ENCODE results near the gene MAP3K2.

Gene MAP3K2

DNA sequence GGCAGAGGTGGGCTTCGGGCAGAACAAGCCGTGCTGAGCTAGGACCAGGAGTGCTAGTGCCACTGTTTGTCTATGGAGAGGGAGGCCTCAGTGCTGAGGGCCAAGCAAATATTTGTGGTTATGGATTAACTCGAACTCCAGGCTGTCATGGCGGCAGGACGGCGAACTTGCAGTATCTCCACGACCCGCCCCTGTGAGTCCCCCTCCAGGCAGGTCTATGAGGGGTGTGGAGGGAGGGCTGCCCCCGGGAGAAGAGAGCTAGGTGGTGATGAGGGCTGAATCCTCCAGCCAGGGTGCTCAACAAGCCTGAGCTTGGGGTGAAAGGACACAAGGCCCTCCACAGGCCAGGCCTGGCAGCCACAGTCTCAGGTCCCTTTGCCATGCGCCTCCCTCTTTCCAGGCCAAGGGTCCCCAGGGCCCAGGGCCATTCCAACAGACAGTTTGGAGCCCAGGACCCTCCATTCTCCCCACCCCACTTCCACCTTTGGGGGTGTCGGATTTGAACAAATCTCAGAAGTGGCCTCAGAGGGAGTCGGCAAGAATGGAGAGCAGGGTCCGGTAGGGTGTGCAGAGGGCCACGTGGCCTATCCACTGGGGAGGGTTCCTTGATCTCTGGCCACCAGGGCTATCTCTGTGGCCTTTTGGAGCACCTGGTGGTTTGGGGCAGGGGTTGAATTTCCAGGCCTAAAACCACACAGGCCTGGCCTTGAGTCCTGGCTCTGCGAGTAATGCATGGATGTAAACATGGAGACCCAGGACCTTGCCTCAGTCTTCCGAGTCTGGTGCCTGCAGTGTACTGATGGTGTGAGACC, 30.7 kb upstream of the MAP3K2 start, which contains the start of gene PROC:
Gene PROC (plus strand): TSS at position 128 of the 812 bp plus-strand sequence. CDS start 1,516 bp downstream, outside the sequence.
- TF ChIP-seq, protein P1, sequence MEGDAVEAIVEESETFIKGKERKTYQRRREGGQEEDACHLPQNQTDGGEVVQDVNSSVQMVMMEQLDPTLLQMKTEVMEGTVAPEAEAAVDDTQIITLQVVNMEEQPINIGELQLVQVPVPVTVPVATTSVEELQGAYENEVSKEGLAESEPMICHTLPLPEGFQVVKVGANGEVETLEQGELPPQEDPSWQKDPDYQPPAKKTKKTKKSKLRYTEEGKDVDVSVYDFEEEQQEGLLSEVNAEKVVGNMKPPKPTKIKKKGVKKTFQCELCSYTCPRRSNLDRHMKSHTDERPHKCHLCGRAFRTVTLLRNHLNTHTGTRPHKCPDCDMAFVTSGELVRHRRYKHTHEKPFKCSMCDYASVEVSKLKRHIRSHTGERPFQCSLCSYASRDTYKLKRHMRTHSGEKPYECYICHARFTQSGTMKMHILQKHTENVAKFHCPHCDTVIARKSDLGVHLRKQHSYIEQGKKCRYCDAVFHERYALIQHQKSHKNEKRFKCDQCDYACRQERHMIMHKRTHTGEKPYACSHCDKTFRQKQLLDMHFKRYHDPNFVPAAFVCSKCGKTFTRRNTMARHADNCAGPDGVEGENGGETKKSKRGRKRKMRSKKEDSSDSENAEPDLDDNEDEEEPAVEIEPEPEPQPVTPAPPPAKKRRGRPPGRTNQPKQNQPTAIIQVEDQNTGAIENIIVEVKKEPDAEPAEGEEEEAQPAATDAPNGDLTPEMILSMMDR (IDR thresholded peaks at IDR 0.05), result no peak
- DNase-seq, result no peak
- Mint-ChIP-seq H3K4me3 (no peak within 1 kb of the TSS), H3K4me1 (peaks cover 17% of the 10 kb centered on the region), H3K27me3 (ENCODE audit: low read depth, poor library complexity) (peaks cover 69% of the 10 kb centered on the region), H3K36me3 (ENCODE audit: low read depth) (no peaks in the 10 kb centered on the region), H3K27ac (no peak within 1 kb of the TSS), H3K9me3 (peaks cover 6% of the 10 kb centered on the region)

DNA sequence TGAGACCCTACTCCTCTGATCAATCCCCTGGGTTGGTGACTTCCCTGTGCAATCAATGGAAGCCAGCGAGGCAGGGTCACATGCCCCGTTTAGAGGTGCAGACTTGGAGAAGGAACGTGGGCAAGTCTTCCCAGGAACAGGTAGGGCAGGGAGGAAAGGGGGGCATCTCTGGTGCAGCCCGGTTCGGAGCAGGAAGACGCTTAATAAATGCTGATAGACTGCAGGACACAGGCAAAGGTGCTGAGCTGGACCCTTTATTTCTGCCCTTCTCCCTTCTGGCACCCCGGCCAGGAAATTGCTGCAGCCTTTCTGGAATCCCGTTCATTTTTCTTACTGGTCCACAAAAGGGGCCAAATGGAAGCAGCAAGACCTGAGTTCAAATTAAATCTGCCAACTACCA, 29.6 kb upstream of the MAP3K2 start:
- H3K4me1 Mint-ChIP-seq, result peaks cover 17% of the 10 kb centered on the region
- TF ChIP-seq, protein P1 (IDR thresholded peaks at IDR 0.05), result no peak
- peaks cover 7% of the 10 kb centered on the region for H3K36me3 Mint-ChIP-seq (ENCODE audit: low read depth)
- peaks cover 17% of the 10 kb centered on the region for H3K9me3 Mint-ChIP-seq
- no peak for DNase-seq
- peaks cover 58% of the 10 kb centered on the region for H3K27me3 Mint-ChIP-seq (ENCODE audit: low read depth, poor library complexity)
- H3K27ac Mint-ChIP-seq, result no peak overlapping the region
- H3K4me3 Mint-ChIP-seq, result no peak overlapping the region

GRCh38 chr2:127416506-127417001, 28.8 kb upstream of the MAP3K2 start:
- Mint-ChIP-seq H3K4me3 (peak overlapping the region; percentile 64), H3K27ac (no peak overlapping the region), H3K4me1 (peaks cover 22% of the 10 kb centered on the region), H3K27me3 (ENCODE audit: low read depth, poor library complexity) (peaks cover 50% of the 10 kb centered on the region), H3K9me3 (peaks cover 17% of the 10 kb centered on the region), H3K36me3 (ENCODE audit: low read depth) (peaks cover 7% of the 10 kb centered on the region)
- TF ChIP-seq, protein P1 (IDR thresholded peaks at IDR 0.05), result no peak
- no peak for DNase-seq

DNA sequence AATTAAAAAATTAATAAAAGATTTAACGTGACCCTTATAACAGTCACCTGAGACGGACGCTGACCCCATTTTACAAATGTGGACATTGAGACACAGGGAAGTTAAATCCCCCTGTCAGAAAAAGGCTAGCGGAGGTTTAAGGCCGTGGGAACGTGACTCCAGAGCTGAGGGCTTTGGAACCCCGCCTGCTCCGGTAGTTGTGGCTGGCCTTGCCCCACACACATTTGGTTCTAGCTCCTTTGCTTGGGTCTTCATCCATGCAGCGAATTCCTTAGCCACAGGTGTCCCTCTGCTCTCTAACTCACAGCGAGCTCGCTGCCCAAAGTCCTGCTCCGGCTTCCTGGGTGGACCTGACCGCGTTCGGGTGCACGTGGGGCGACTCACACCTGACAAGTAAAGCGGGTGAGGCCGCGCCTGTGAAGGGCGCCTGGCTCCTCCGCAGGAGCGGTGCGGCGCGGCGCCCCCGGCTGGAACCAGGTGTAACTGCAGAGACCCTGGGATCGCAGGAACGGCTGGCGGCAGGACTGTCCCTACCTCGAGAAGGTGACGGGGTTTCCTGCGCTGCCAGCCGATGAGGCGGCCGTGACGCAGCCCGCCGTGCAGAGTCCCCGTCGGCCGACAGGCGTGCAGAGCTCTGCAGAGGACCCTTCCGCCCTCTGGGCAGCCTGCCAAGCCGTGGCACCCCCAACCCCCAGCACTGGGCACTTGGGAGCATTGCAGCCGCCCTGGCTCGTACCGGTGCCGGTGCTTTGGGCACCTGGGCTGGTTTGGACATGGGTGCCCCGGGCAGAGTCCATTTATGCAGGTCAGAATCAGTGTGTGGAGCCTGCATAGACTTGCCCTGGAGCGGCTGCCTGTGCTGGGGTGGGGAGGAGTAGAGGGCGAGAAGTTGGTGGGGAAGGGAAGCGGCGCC, 28.1 kb upstream of the MAP3K2 start:
- peaks cover 43% of the 10 kb centered on the region for H3K27me3 Mint-ChIP-seq (ENCODE audit: low read depth, poor library complexity)
- TF ChIP-seq, protein P1 (IDR thresholded peaks at IDR 0.05), result peak; percentile 74
- H3K27ac Mint-ChIP-seq, result no peak overlapping the region
- peaks cover 17% of the 10 kb centered on the region for H3K9me3 Mint-ChIP-seq
- H3K4me3 Mint-ChIP-seq, result peak overlapping the region; percentile 64
- H3K36me3 Mint-ChIP-seq (ENCODE audit: low read depth), result peaks cover 7% of the 10 kb centered on the region
- DNase-seq, result peak; percentile 86
- peaks cover 22% of the 10 kb centered on the region for H3K4me1 Mint-ChIP-seq

GRCh38 chr2:127414638-127415592, 27.1 kb upstream of the MAP3K2 start:
- peaks cover 7% of the 10 kb centered on the region for H3K36me3 Mint-ChIP-seq (ENCODE audit: low read depth)
- H3K4me3 Mint-ChIP-seq, result no peak overlapping the region
- peaks cover 22% of the 10 kb centered on the region for H3K4me1 Mint-ChIP-seq
- no peak overlapping the region for H3K27ac Mint-ChIP-seq
- DNase-seq, result no peak
- H3K27me3 Mint-ChIP-seq (ENCODE audit: low read depth, poor library complexity), result peaks cover 37% of the 10 kb centered on the region
- peaks cover 17% of the 10 kb centered on the region for H3K9me3 Mint-ChIP-seq
- TF ChIP-seq, protein P1 (IDR thresholded peaks at IDR 0.05), result no peak
